ENCODE data around the gene C5.
"Not testable (repeated sequence)": the region's sequence is repeated elsewhere in the genome, so short reads cannot be mapped to it uniquely, and the experiment has no call there.

The C5 gene

DNA sequence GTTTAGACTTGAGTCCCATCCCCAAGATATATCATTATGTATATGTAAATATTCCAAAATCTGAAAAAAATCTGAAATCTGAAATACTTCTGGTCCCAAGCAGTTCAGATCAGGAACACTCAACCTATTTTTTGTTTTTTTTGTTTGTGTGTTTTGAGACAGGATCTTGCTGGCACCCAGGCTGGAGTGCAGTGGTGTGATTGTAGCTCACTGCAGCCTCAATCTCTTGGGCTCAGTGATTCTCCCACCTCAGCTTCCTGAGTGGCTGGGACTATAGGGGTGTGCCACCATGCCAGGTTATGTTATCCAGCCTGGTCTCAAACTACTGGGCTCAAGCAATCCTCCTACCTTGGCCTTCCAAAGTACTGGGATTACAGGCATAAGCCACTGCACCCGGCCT, 72.8 kb downstream of the C5 start:
- no peak for DNase-seq

DNA sequence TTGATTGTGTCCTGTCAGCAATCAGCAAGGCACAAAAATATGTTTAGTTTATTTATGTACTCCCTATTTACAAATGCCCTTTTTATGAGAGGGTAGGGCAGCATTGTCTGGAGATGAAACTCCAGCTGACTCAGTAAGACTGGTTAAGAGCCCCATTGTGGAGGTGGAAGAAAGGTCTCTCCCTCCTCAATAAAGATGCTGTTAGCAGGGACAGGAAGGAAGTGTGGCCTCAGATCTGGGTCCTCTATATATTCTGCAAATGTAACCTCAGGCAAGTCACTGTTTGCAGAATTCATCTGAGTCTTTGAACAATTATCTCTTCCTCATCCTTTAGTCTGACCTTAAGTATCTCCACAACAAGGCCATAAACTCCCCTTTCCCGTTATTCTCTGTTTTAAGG, 75.2 kb downstream of the C5 start:
- no peak for DNase-seq

DNA sequence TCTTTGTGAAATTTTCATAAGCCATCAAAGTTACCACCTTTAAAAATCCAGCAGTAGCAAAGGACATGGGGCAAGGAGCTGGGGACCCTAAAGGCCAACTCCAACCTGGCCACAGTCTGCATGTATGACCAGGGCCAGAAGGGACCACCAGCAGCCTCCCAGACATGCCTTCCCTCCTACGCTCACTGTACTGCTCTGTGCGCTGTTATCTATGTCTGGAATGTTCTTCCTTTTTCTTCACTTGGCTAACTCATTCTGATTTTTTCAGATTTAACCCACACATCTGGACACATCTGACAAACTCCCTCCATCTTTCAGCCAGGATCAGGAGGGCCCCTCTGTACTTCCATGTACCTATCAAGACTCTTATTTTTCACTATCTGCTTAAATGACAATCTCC, 75.9 kb downstream of the C5 start:
- no peak for DNase-seq

DNA sequence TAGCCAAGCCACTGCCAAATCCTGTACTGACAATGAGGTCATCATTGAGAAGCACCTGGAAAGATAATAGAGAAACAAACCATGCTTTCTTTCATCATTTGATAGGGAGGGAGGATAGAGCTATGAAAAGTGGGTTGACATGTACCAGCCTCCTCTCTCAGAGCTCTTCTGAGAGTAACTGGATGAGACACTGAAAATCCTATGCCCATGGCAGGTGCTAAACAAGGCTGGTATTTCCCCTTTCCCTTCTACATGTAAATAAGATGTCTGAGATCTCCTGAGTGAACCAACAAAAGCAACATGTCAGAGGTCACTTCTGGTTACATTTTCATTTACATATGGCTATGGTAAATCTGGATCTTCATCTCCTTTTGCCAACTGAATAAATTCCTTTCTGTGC, 78.1 kb downstream of the C5 start:
- DNase-seq: no peak

DNA sequence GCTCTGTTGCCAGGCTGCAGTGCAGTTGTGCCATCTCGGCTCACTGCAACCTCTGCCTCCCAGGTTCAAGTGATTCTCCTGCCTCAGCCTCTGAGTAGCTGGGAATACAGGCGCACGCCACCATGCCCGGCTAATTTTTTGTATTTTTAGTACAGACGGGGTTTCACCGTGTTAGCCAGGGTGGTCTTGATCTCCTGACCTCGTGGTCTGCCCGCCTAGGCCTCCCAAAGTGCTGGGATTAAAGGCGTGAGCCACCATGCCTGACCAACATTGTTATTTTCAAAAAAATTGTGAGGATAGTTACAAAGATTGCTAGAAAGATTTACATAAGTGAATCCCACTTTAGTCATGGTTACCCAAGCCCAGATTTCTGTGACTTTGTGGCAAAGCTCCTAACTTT, 78.6 kb downstream of the C5 start:
- not testable (repeated sequence) for DNase-seq

DNA sequence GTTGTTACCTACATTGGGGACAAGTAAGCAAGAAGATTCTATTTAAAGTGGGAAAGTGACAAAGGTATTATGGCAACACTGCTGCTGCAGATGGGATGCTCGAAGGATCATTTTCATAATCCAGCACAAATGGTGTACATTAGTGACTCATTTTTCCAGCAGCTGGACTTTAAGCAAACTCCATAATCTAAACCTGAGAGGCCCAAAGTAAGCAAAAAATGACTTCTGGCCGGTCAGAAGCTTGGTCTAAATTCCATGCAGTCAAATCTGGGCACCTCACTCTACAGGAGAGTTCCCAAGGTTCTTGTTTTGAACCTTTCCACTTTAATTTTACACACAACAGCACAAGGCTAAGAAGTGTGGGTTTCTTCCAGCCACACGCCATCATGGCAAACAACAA, 79.8 kb downstream of the C5 start:
- no peak for DNase-seq

DNA sequence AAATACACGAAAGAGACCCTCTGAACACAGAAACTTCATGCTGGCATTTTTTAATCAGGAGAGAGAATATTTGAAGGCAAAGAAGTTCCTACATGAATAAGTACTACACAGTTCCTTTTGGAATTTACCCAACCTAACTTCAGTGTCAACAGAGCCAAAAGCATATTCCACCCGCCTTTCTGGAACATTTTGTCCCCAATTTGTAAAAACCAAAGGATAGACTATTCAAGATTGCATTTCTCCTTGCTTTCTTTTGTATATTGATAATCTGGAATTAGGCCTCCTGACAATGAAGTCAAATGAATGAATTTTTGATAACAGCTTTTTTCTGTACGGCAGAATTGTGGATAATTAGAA, 84.1 kb downstream of the C5 start:
- DNase-seq: no peak

DNA sequence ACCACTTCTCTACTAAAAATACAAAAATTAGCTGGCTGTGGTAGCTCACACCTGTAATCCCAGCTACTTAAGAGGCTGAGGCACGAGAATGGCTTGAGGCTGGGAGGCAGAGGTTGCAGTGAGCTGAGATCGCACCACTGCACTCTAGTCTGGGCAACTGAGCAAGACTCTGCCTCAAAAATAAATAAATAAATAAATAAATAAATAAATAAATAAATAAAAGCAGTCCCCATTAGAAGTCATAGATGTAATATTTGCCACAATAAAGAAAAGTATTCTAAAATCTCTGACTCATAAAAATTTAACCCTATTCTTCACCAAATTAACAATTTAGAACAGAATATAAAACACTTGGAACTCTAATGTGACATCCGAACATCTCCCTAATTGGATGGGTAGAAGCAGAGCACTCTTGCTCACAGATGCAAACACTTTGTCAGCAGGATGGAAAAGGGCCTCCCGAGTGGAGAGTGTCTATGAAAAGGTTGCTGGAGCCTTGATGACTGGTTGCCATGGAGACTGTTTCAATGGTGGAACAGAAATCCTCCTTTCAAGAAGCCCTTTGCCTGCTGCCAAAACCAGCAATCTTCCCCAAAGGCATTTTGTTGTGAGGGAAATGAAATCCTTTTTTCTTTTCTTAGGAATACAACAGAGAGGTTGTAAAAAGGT, 84.6 kb downstream of the C5 start:
- DNase-seq: no peak

DNA sequence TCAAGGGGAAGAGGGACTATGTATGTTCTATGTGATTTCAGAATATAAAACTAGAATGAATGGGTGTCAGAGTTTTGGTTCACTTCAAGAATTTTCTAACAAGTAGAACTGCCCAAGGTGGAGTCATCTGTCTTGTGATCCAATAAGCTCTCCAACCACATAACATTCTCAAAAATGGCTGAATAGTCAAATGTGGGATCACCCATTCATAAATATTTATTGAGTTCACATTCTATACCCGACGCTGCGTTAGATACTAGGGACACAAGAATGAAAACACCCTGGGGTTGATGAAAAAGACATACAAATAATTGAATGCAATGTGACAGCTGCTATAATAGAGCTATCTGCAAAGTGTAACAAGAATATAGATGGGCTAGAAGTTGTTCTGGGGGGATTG, 88.1 kb downstream of the C5 start:
- DNase-seq: no peak

DNA sequence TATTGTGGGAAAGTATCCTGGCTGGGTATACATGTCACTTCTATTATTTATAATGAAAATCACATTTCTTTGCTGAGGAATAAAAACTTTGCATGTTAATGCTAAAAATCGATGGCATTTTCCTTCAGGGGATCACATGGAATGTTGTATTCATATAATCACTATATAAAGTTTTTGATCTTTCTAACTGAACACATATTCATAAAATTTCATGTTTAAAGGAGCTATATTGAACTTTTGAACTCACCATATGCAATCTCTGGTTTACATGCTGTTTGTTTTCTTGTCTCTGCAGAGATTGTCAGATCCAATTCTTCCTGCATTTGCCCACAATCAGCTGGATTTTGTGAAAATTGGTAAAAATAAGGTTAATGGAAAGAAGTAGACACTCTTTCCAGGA, 90.1 kb downstream of the C5 start:
- no peak for DNase-seq

DNA sequence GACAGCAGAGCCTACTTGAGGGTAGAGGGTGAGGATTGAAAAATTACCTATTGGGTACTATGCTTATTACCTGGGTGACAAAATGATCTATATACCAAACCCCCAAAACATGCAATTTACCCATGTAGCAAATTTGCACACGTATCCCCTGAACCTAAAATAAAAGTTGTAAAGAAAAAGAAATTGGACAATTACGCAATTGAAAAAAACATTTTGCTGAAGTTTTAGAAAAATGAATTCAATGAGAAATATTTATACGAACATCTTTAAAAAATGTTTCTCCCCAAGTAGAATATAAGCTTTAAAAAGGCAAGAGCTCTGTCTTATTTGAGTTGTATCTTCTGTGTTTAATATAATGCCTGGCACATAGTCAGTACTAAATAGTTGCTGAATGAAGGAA, 93.2 kb downstream of the C5 start:
- DNase-seq: no peak

DNA sequence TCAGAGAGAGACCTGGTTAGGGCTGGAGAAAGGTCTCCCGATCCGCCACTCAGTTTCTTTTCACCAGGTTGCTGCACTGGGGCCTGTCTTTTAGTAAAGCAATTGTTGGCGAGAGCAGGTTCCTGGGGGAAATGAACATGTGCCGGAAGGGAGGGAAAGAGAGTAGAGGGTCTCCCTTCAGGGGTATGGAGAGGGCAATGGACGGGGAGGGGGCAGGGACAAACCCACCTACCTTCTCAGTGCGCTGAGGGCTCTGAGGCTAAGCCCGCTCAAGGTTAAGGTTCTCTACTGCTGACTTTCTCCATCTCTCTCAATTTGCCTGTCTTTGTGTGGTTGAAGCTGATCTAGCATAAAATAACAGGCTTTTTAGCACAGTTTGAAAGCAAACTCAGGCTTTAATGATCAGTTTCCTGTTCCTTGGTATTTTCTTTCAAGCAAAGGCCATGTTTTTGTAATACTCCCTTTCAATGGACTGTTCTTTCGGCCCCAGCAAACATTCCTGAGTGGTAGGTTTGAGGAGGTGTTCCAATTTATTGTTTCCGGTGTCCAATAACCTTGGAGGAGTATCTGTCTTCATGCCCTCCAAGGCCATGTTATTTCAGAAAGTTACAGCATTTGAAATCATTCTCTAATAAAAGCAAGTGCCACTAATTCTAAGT, 98.0 kb downstream of the C5 start:
- DNase-seq: no peak

DNA sequence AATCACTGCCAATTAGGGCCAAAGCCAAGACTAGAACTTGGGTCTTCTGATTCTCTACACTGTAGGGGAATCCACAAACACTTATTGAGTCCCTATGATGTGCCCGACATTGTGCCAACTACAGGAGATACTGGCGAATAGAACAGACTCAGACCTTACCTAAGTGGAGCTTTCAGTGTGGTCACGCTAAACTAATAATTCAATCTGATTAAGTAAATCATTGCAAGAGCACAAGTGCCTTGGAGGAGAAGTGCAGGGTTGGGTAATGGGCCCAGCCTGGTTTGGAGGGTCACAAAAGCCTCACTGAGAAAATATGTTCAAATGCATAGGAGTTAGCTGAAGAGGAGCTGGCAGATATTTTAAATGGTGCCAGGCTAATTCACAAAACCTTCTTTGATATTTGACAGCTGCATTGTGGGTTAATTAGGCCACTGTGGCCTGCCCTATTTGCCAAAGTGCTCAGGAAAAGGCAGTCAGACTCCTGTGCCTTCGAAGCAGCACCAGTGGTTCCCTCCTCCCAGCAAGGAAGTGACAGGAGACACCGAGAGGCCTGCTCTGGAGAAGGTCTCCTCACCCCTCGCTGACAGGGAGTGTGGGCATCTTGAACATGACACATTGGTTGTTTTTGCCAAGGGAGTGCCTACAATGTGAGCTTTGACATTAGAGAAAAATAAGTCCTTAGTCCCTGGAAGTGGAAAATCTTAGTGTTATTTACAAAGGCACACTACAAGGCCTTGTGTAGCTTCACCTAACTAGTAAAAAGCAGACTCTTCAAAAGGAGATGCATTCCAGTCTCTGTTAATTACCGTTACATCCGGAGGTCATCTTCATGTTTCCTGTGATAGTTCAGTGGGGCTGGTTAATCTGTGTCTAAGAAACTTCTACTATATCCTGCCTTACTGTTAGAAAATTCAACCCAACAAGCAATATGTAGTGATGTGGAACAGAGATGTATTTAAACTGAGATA, 99.4 kb downstream of the C5 start:
- no peak for DNase-seq

DNA sequence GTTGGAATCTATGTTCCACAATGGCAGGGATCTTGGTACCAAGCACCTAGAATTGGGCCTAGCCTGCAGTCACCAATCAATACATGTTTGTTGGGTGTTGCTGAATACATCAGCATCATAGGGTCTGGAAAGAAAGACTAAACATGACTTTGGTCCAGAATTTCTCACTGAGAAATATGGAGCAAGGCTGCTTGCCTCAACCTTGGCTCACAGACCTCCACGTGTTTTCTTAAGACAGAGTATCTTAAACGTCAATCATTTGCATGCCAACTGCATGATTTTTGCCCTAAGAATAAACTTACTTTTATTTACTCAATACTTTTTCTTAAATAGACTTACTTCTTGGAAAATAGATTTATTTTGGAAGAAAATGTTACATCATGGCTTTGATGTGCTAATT, 100.8 kb downstream of the C5 start:
- DNase-seq: no peak

DNA sequence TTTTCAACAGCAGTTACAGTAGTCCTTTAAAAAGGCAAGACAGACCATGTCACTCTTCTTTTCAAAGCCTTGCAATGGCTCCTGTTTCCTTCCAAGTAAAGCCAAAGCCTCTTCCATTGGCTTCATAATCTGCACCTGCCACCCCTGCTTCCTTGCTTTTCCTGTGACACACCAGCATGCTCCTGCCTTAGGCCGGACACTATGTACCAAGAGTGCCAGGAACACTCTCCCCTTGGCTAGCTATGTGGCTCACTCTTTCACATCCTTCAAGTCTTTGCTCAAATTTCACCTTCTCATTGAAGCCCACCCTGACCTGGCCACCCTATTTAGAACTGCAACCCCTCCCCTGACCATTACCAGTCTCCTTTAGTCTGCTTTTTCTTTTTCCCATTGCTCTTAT, 101.3 kb downstream of the C5 start:
- DNase-seq: no peak

DNA sequence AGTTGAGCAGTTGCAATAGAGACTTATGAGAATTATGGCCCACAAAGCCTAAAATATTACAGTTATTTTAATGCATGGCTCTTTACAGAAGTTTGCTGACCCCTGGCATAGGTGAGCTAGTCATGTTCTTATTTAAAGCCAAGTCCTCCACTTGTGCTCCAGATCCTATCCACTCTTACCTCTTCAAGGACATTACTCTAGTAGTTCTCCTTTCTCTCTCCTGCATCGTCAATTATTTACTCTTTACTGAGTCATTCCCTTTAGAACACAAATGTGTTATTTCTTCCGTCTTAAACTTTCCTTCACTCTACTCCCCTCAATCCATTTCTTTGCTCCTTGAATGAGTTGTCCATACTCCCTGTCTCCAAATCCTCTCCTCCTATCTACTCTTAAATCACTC, 102.9 kb downstream of the C5 start:
- no peak for DNase-seq

DNA sequence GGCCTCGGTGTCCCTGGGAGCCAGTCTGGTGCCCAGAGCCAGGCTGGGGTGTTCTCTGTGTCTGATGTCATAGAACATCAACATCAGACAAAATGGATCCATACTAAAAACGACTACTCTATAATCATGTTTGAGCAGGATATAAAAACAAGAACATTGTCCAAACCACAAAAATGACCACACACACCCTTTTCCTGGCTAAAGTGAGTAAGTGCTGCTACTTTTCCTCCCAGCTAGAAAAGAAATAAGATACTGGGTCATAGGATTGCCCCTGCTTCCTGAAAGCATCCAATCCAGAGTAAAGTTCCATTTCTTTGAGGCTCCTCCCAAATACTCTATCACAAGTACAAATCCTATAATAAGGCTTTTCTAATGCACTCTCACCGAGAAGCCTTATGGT, 103.8 kb downstream of the C5 start:
- DNase-seq: no peak

DNA sequence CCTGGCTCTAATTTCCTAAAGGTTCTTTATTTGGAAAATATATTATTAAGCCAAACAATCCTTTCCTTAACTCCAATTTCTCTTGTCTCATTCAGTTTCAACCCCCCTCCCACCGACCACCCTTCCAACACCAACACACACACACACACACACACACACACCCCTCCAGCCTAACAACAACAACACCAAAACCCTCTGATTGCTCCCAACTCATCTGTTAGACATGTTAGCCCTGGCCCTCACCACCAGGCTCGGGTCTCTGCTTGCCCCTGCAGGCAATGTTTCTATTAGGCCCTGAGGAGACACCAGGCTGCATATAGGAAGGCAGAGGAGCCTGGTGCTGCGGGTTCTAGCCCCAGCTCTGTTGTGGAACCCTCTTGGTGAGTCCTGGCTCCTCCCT, 105.1 kb downstream of the C5 start:
- no peak for DNase-seq

DNA sequence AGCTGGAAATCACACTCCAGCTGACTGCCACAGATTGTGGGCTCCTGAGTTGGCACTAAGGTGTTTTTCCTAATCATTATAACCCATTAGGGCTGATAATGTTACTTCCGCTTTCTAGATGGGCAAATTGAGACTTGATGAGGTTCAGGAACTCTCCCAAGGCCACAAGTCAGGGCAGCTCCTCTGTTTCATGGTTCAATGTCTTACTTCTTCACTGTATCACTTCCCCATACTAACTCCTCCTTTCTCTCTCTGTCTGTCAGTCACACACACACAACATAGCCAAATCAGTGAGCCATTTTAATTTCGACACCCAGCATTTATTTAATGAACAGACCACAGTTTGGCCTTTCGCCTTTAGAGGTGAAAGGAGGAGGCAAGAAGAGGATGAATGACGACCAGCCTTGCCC, 105.6 kb downstream of the C5 start:
- no peak for DNase-seq

DNA sequence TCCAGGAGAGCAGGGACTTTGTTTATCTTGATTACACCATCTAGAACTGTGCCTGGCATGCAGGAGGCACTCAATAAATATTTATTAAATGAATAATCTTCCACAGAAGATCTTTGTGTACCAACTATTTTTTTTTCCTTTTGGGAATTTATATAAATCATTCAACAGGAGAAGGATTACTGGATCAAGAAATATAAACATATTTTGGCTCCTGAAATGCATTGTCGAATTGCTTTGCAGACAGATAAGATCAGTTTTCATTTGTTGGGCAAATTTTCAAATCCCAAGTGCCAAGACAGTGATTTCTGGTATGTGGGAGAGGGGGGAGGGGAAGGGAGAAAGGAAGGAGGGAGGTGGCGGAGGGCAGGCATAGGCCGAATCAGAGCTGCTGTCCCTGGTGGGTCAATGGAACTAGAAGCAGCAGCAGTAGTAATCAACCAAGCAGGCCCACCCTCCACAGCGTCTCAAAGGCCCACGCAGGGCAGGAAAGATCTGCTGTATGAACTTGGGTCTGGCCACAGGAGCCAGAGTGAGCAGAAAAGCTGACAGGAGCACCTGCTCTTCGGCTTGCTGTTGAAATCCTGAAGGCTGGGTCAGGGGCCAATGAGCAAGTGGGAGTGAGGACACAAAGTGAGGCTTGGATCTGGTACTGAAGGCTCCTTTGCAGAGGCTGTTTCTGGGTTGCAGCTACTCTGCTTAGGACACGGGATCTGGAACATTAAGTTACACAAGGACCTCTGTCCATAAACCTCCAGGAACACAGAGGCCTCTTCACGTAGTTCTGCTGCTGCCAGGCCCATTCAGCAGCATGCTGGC, 107.7 kb downstream of the C5 start:
- DNase-seq: no peak

DNA sequence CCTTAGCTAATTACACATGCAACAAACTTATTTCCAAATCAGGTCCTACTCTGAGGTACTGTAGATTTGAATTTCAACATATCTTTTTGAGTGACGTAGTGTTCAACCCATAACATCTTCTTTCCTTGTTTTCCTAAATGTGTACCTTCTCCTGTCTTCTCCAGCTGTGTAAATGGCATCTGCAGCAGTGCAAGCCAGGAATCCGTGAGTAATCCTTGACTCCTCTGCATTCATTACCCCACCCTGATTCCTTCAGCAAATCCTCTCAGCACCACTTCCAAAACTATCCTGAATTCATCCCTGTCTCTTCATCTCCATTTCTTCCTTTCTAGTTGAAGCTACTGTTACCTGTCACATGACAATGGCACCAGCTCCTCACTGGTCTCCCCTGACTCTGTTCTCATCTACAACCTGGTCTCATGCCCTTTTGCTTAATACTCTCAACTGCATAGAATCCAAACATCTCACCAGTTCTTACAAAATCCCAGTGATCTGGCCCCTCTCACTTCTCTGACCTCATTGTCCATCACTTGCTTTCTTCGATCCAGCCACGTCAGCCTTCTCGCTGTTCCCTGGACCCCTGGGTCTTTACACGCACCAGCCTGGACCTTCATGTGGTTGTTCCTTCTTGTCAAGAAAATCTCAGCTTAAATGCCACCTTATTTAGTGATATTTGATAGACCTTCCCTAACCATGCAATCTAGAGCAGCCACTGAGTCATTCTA, 108.9 kb downstream of the C5 start:
- no peak for DNase-seq

DNA sequence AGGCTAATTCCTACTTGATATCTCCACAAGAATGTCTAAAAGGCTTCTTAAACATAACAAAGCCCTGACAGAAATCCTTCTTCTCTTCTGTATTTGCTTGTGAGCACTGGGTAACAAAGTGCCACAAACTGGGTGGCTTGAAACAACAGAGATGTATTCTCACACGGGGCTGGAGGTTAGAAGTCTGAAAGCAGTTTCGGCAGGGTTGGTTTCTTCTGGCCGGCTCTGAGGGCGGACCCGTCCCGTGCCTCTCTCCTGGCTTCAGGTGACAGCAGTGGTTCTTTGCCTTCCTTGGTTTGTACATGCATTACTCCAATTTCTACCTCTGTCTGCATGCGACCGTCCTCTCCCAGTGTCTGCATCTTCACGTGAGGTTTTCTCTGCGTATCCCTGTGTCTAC, 109.5 kb downstream of the C5 start:
- DNase-seq: no peak

DNA sequence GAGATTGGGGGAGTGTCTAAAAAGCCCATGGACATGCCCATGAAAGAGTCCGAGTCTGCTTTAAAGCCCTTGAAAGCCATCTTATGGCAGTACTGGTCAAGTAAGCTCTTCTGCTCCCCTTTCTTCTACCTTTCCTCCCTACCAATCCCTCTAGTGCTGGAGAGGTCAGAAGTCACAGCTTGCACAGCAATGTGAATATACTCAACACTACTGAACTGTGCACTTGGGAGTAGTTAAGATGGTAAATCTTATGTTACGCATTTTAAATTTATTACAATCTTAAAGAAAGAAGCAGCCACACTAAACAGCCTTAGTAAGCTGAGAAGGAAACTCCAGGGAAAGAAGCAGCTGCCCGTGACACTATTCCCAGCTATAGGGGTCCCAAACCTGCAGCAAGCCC, 111.2 kb downstream of the C5 start:
- DNase-seq: no peak

All from activated gamma-delta T cell treated with Interleukin-2 at 50 U/mL for 16 hours (primary cell).